K562 (cell line): Measurements from ENCODE around the gene PTPRE. TPM values are rescaled to one million over a fixed set of nuclear protein-coding genes. Genes with fewer than 3 reads are reported as not detected.

Experiments used
- ATAC-seq: fragments of 200-7000 bp; cut with Tn5 transposase; 3 replicates; pipeline ENCODE4 v1.9.1; 2020; ENCODE audit warnings: moderate library complexity
- BruUV-seq: library from RNA; stranded (reverse); fragments of 400-500 nt; replicated peaks from 2 replicates; lab custom pipeline; 2021; lab: Mats Ljungman, UMichigan
- CTCF ChIA-PET: fragments of 300-600 bp; formaldehyde crosslinking; extraction: SDS; loops from one replicate; lab custom pipeline; 2021; ENCODE audit warnings: low intra/inter-chr PET ratio; lab: Yijun Ruan, JAX
- POLR2A ChIA-PET: fragments of 300-600, 350-650 bp; sonication (Branson Sonifier 250); formaldehyde crosslinking; extraction: SDS; loops from one replicate; lab custom pipeline; 2021; ENCODE audit warnings: antibody characterized with exemption, inconsistent platforms; lab: Yijun Ruan, JAX
- DNase-seq, 4 experiments: peaks; one replicate each; pipeline versions ENCODE4 v3.0.0 to v3.0.0-alpha.2; 2011 to 2018; ENCODE audit warnings: low spot score in 3 of 4, mixed read lengths in 3 of 4; ENCODE audit errors: extremely low read depth in 1 of 4
- FAIRE-seq: peaks from 2 replicates; lab custom pipeline; 2011; peaks lifted over from hg19 to GRCh38; lab: Jason Lieb, UNC
- H2AFZ ChIP-seq: 2 replicates; pipeline ENCODE4 v1.6.0; 2011; ENCODE audit warnings: low read depth, low read length, control low read depth, inconsistent platforms
- H3K27ac ChIP-seq: fragments of 200-600 bp; 3 replicates; pipeline ENCODE4 v1.8.0; 2011; ENCODE audit warnings: low read depth, mild to moderate bottlenecking, control low read depth, inconsistent platforms, low read length, moderate library complexity, mixed read lengths; ENCODE audit errors: extremely low read depth
- H3K27me3 ChIP-seq, 2 experiments: fragments of 300-600 bp in 1 of 2; 2 replicates in 1 of 2; 3 replicates in 1 of 2; pipeline versions ENCODE4 v1.6.0 to v1.8.0; 2011; ENCODE audit warnings: inconsistent platforms in 2 of 2, low read length in 2 of 2, mild to moderate bottlenecking in 1 of 2, mixed read lengths in 1 of 2, moderate library complexity in 1 of 2; ENCODE audit not compliant: control insufficient read depth in 2 of 2, insufficient read depth in 2 of 2
- H3K36me3 ChIP-seq: fragments of 300-600 bp; 3 replicates; pipeline ENCODE4 v1.8.0; 2011; ENCODE audit warnings: mild to moderate bottlenecking, low read length, inconsistent platforms; ENCODE audit not compliant: control insufficient read depth, insufficient read depth
- H3K4me1 ChIP-seq, 2 experiments: fragments of 200-600 bp in 1 of 2; replicated peaks in 1 of 2; 2 replicates in 1 of 2; 3 replicates in 1 of 2; pipeline versions ENCODE4 v1.5.1 to v1.8.0; 2011; ENCODE audit warnings: inconsistent platforms in 2 of 2, low read length in 2 of 2, mild to moderate bottlenecking in 1 of 2, mixed read lengths in 1 of 2, moderate library complexity in 1 of 2; ENCODE audit not compliant: control insufficient read depth in 2 of 2, insufficient read depth in 2 of 2
- H3K4me2 ChIP-seq: 2 replicates; pipeline ENCODE4 v1.6.1; 2011; ENCODE audit warnings: low read length, control low read depth, inconsistent platforms, mixed read lengths; ENCODE audit not compliant: insufficient read depth
- H3K4me3 ChIP-seq: fragments of 200-600 bp; sonication (generic), shearing (Covaris generic); 2 replicates; pipeline ENCODE4 v1.5.1; 2016; ENCODE audit warnings: control low read depth, inconsistent platforms
- H3K79me2 ChIP-seq: fragments of 200-600 bp; 3 replicates; pipeline ENCODE4 v1.8.0; 2011; ENCODE audit warnings: low read length, inconsistent platforms; ENCODE audit not compliant: control insufficient read depth, insufficient read depth
- H3K9ac ChIP-seq, 2 experiments: 2 replicates each; pipeline versions ENCODE4 v1.6.0 to v1.6.1; 2011; ENCODE audit warnings: low read depth in 2 of 2, low read length in 2 of 2, control low read depth in 1 of 2, inconsistent platforms in 1 of 2, mild to moderate bottlenecking in 1 of 2, mixed read lengths in 1 of 2; ENCODE audit not compliant: insufficient read depth in 1 of 2
- H3K9me1 ChIP-seq: one replicate; pipeline ENCODE4 v1.6.0; 2011; ENCODE audit warnings: inconsistent platforms, mild to moderate bottlenecking, low read length, moderate library complexity; ENCODE audit not compliant: control insufficient read depth, insufficient read depth
- H3K9me3 ChIP-seq: replicated peaks from 2 replicates; pipeline ENCODE4 v1.5.1; 2011; ENCODE audit warnings: low read depth, low read length, inconsistent platforms; ENCODE audit not compliant: control insufficient read depth, insufficient read depth
- H4K20me1 ChIP-seq: replicated peaks from 2 replicates; pipeline ENCODE4 v1.6.1; 2011; ENCODE audit warnings: low read length, inconsistent platforms, mixed read lengths; ENCODE audit not compliant: control insufficient read depth, insufficient read depth
- BRD4 ChIP-seq: fragments of 200-600 bp; sonication (generic); IDR thresholded peaks from 2 replicates; pipeline ENCODE4 v1.6.1; 2017; ENCODE audit warnings: inconsistent platforms
- ELF1 ChIP-seq: fragments of 200-800 bp; sonication (Bioruptor generic); IDR thresholded peaks from 2 replicates; pipeline ENCODE4 v1.6.1; 2016; ENCODE audit warnings: missing genetic modification characterization, missing compliant biosample characterization
- ELF2 ChIP-seq: fragments of 250-450 bp; sonication (Bioruptor Pico); IDR thresholded peaks from 2 replicates; pipeline ENCODE4 v1.5.0; 2021; ENCODE audit warnings: mild to moderate bottlenecking
- KDM5B ChIP-seq: fragments of 200-600 bp; sonication (generic); IDR thresholded peaks from 2 replicates; pipeline ENCODE4 v1.6.1; 2012; ENCODE audit warnings: low read depth, mild to moderate bottlenecking, moderate library complexity, low read length, control low read depth, inconsistent platforms; ENCODE audit not compliant: insufficient replicate concordance
- PHF21A ChIP-seq: fragments of 450-650 bp; IDR thresholded peaks from 2 replicates; pipeline ENCODE4 v1.6.1; 2017; ENCODE audit warnings: low read depth, borderline replicate concordance
- PPARD ChIP-seq: fragments of 250-450 bp; sonication (Bioruptor Pico); IDR thresholded peaks from 2 replicates; pipeline ENCODE4 v1.8.0; 2022; ENCODE audit warnings: inconsistent platforms, mild to moderate bottlenecking, moderate library complexity
- RAD51 ChIP-seq: fragments of 450-650 bp; IDR thresholded peaks from 2 replicates; pipeline ENCODE4 v1.7.1; 2016; ENCODE audit warnings: low read depth, mild to moderate bottlenecking, borderline replicate concordance
- SP2 ChIP-seq: IDR thresholded peaks from 2 replicates; pipeline ENCODE4 v1.6.1; 2011; ENCODE audit warnings: mild to moderate bottlenecking, low read depth, low read length, moderate library complexity; ENCODE audit not compliant: poor library complexity, severe bottlenecking; ENCODE audit errors: extremely low read depth
- ZBTB8A ChIP-seq: fragments of 450-650 bp; IDR thresholded peaks from 2 replicates; pipeline ENCODE4 v1.6.1; 2018; ENCODE audit warnings: mild to moderate bottlenecking, moderate library complexity; ENCODE audit not compliant: partially characterized antibody
- ZNF589 ChIP-seq: fragments of 200-800 bp; sonication (Bioruptor generic); IDR thresholded peaks from 2 replicates; pipeline ENCODE4 v1.6.1; 2016; ENCODE audit warnings: low read depth, missing genetic modification characterization, missing compliant biosample characterization
- WGBS: fragments of 100-300 bp; shearing (Covaris generic); methylation state at CpG from one replicate; pipeline ENCODE4 v1.1.6; 2016; ENCODE audit warnings: low coverage, mixed read lengths; ENCODE audit not compliant: insufficient coverage; ENCODE audit errors: missing lambda C conversion rate; 5-methylcytosine and 5-hydroxymethylcytosine counted together
- in situ Hi-C: fragments of 300-500 bp; cut with MboI; formaldehyde crosslinking; loops from 4 replicates; pipeline ENCODE4 v1.15.0; 2018; ENCODE audit warnings: inconsistent platforms, mixed read lengths
- intact Hi-C: fragments of 100-400 bp; cut with micrococcal nuclease; formaldehyde crosslinking; loops from 2 replicates; pipeline ENCODE4 v1.14.2; 2022
- polyA plus RNA-seq, 8 experiments: library from polyadenylated mRNA; depleted of rRNA in 4 of 8; stranded (reverse) in 5 of 8; unstranded in 3 of 8; fragments of >200 nt; fragmentation: Nextera tagmentation in 2 of 8; fragmentation: Illumina TruSeq in 1 of 8; extraction: Ambion mirVana in 2 of 8; extraction: Trizol in 1 of 8; gene quantifications; 2 replicates each; pipeline versions ENCODE4 v1.2.1 to v1.2.3, GENCODE V29; 2011 to 2014; ENCODE audit warnings: inconsistent platforms in 1 of 8, missing spikeins in 1 of 8
- total RNA-seq, 7 experiments: library from RNA; depleted of rRNA in 6 of 7; stranded (reverse); fragments of >200 nt in 6 of 7; fragmentation: Illumina TruSeq in 2 of 7; extraction: Trizol in 2 of 7; gene quantifications; 2 replicates each; pipeline versions ENCODE4 v1.2.1 to v1.2.3, GENCODE V29; 2011 to 2021; ENCODE audit warnings: low replicate concordance in 1 of 7

Gene PTPRE
- total and polyA plus RNA-seq, 9 of the 15 experiments (the other 6 are each of a cell fraction or from before 2014, with no cell fraction given) = 0.01 to 0.13 (median 0.04) TPM; not detected in 4

DNA sequence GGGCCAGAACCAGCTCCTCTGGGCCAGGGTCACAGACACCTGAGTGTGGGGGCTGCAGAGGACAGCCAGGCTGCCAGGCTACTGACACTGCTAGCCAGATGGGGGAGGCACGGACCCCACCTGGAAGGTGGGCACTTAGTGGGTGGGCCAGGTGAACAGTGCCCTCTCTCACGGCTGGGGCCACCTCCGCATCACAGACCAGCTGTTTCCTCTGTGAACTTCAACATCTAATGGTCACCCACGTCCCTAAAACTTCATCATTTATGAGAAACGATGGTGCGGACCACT is 138.9 kb downstream of the PTPRE start:
- H4K20me1 ChIP-seq = no peaks in the 10 kb centered on the region
- in situ Hi-C loops (no loop called here), intact Hi-C loops (no loop called here)
- no peak overlapping the region for H2AFZ ChIP-seq
- TF ChIP-seq ZNF589 (CRISPR knock-in tag) = no peak
- no peak for TF ChIP-seq ELF2 (CRISPR knock-in tag)
- no peak for TF ChIP-seq PPARD (CRISPR knock-in tag)
- no peak for TF ChIP-seq SP2
- no peak for TF ChIP-seq KDM5B
- TF ChIP-seq ELF1 (tag) = no peak
- TF ChIP-seq RAD51 = no peak
- TF ChIP-seq PHF21A = no peak
- no peak for TF ChIP-seq ZBTB8A
- no peak for TF ChIP-seq BRD4
- peaks cover 3 to 24% of the 10 kb centered on the region in 2 experiments; a peak in 3 of 5 replicates for H3K27me3 ChIP-seq
- ATAC-seq = no peak
- WGBS = 0% methylated on average over 4 of the region's 6 CpGs
- no peaks in the 10 kb centered on the region for H3K9me3 ChIP-seq
- no peak overlapping the region for H3K4me2 ChIP-seq
- DNase-seq = no peak
- no peak overlapping the region for H3K9ac ChIP-seq
- POLR2A ChIA-PET = no interaction called here
- CTCF ChIA-PET = no interaction called here
- peaks cover 0 to 4% of the 10 kb centered on the region in 2 experiments; a peak in 1 of 5 replicates for H3K4me1 ChIP-seq
- no peaks in the 10 kb centered on the region for H3K79me2 ChIP-seq
- no peak overlapping the region for H3K27ac ChIP-seq
- H3K4me3 ChIP-seq = no peak overlapping the region
- no peak for FAIRE-seq
- no TSS peak for BruUV-seq
- H3K36me3 ChIP-seq = no peaks in the 10 kb centered on the region
- H3K9me1 ChIP-seq = no peaks in the 10 kb centered on the region
